IMR-90 (cell line): Measurements from ENCODE around the gene MSANTD1. TPM values are rescaled to one million over a fixed set of nuclear protein-coding genes. Genes with fewer than 3 reads are reported as not detected.

ENCODE experiments used
- ATAC-seq: fragments of 200-7000 bp; cut with Tn5 transposase; 2 replicates; pipeline ENCODE4 v1.9.1; 2020; ENCODE audit warnings: low read depth, mild to moderate bottlenecking, moderate library complexity
- BruUV-seq: library from RNA; stranded (reverse); fragments of 400-500 nt; replicated peaks from 2 replicates; lab custom pipeline; 2021; lab: Mats Ljungman, UMichigan
- CTCF ChIA-PET: fragments of 300-600 bp; formaldehyde crosslinking; extraction: SDS; loops from one replicate; lab custom pipeline; 2021; ENCODE audit warnings: antibody characterized with exemption; lab: Yijun Ruan, JAX
- POLR2A ChIA-PET: fragments of 300-600 bp; sonication (Branson Sonifier 250); formaldehyde crosslinking; loops from one replicate; lab custom pipeline; 2022; ENCODE audit warnings: antibody characterized with exemption; ENCODE audit not compliant: unreplicated experiment; lab: Charles Lee
- DNase-seq: peaks from one replicate; pipeline ENCODE4 v3.0.0; 2013
- H2AFZ ChIP-seq: replicated peaks from 2 replicates; pipeline ENCODE3; 2013; ENCODE audit warnings: low read length, mild to moderate bottlenecking; ENCODE audit not compliant: poor library complexity
- H2AK5ac ChIP-seq: 2 replicates; pipeline ENCODE4 v1.6.1; 2013; ENCODE audit warnings: low read depth, low read length, inconsistent platforms
- H2AK9ac ChIP-seq: replicated peaks from 2 replicates; pipeline ENCODE3; 2013; ENCODE audit warnings: mild to moderate bottlenecking, low read depth, low read length, moderate library complexity; ENCODE audit not compliant: poor library complexity
- H2BK120ac ChIP-seq: 2 replicates; pipeline ENCODE4 v1.6.1; 2013; ENCODE audit warnings: low read depth, low read length, inconsistent platforms
- H2BK15ac ChIP-seq: 3 replicates; pipeline ENCODE4 v1.6.1; 2013; ENCODE audit warnings: low read depth, low read length, inconsistent platforms
- H2BK20ac ChIP-seq: 2 replicates; pipeline ENCODE4 v1.6.1; 2013; ENCODE audit warnings: low read depth, mild to moderate bottlenecking, inconsistent platforms, low read length, moderate library complexity
- H2BK5ac ChIP-seq: 2 replicates; pipeline ENCODE4 v1.6.1; 2013; ENCODE audit warnings: mild to moderate bottlenecking, low read depth, low read length, inconsistent platforms; ENCODE audit not compliant: poor library complexity, severe bottlenecking
- H3K14ac ChIP-seq: replicated peaks from 2 replicates; pipeline ENCODE4 v1.6.1; 2013; ENCODE audit warnings: low read depth, low read length, inconsistent platforms
- H3K18ac ChIP-seq: 2 replicates; pipeline ENCODE4 v1.6.1; 2013; ENCODE audit warnings: low read depth, low read length, control low read depth
- H3K23ac ChIP-seq: 2 replicates; pipeline ENCODE4 v1.6.1; 2013; ENCODE audit warnings: low read depth, low read length, inconsistent platforms
- H3K27ac ChIP-seq: 2 replicates; pipeline ENCODE4 v1.5.1; 2013; ENCODE audit warnings: mild to moderate bottlenecking, control low read depth, low read length; ENCODE audit not compliant: insufficient read depth
- H3K27me3 ChIP-seq: 2 replicates; pipeline ENCODE4 v1.6.1; 2013; ENCODE audit warnings: low read length; ENCODE audit not compliant: control insufficient read depth, insufficient read depth
- H3K36me3 ChIP-seq: 2 replicates; pipeline ENCODE4 v1.6.1; 2013; ENCODE audit warnings: low read length, mixed read lengths; ENCODE audit not compliant: control insufficient read depth, insufficient read depth
- H3K4ac ChIP-seq: 2 replicates; pipeline ENCODE4 v1.6.1; 2013; ENCODE audit warnings: low read depth, low read length, inconsistent platforms
- H3K4me1 ChIP-seq: 2 replicates; pipeline ENCODE4 v1.6.1; 2013; ENCODE audit warnings: low read length, mixed read lengths; ENCODE audit not compliant: control insufficient read depth, insufficient read depth
- H3K4me2 ChIP-seq: 2 replicates; pipeline ENCODE4 v1.6.1; 2013; ENCODE audit warnings: low read depth, mild to moderate bottlenecking, control low read depth, low read length, moderate library complexity
- H3K4me3 ChIP-seq: 2 replicates; pipeline ENCODE4 v1.5.1; 2013; ENCODE audit warnings: low read depth, mild to moderate bottlenecking, control low read depth, low read length, moderate library complexity; ENCODE audit not compliant: insufficient read depth
- H3K56ac ChIP-seq: 2 replicates; pipeline ENCODE4 v1.6.1; 2013; ENCODE audit warnings: low read length, inconsistent platforms; ENCODE audit not compliant: insufficient read depth; ENCODE audit errors: extremely low read depth
- H3K79me1 ChIP-seq, 2 experiments: 2 replicates each; pipeline ENCODE4 v1.6.1; 2013; ENCODE audit warnings: low read length in 2 of 2, inconsistent platforms in 1 of 2, low read depth in 1 of 2
- H3K9ac ChIP-seq: 2 replicates; pipeline ENCODE4 v1.6.1; 2013; ENCODE audit warnings: low read depth, low read length, control low read depth
- H3K9me1 ChIP-seq: 2 replicates; pipeline ENCODE4 v1.6.1; 2013; ENCODE audit warnings: low read length, inconsistent platforms; ENCODE audit not compliant: insufficient read depth
- H3K9me3 ChIP-seq: 2 replicates; pipeline ENCODE4 v1.6.1; 2013; ENCODE audit warnings: low read length; ENCODE audit not compliant: control insufficient read depth, insufficient read depth
- H4K20me1 ChIP-seq: 2 replicates; pipeline ENCODE4 v1.6.1; 2013; ENCODE audit warnings: low read length, inconsistent platforms; ENCODE audit not compliant: insufficient read depth
- H4K5ac ChIP-seq: 2 replicates; pipeline ENCODE4 v1.6.1; 2013; ENCODE audit warnings: mild to moderate bottlenecking, low read depth, low read length, control low read depth
- H4K8ac ChIP-seq, 2 experiments: 2 replicates each; pipeline ENCODE4 v1.6.1; 2013; ENCODE audit warnings: low read depth in 2 of 2, low read length in 2 of 2, control low read depth in 1 of 2, inconsistent platforms in 1 of 2
- H4K91ac ChIP-seq: 2 replicates; pipeline ENCODE4 v1.6.1; 2013; ENCODE audit warnings: low read depth, low read length, inconsistent platforms; ENCODE audit not compliant: insufficient read depth
- BHLHE40 ChIP-seq: fragments of 150-350 bp; IDR thresholded peaks from 2 replicates; pipeline ENCODE4 v1.6.1; 2016; ENCODE audit warnings: mild to moderate bottlenecking, low read depth, low read length
- WGBS, 2 experiments: methylation state at CpG; one replicate each; pipeline versions ENCODE4 v1.1.5 to v1.1.7; 2013; ENCODE audit warnings: missing lambda C conversion rate in 2 of 2; ENCODE audit not compliant: insufficient read length in 1 of 2; ENCODE audit errors: extremely low coverage in 2 of 2; 5-methylcytosine and 5-hydroxymethylcytosine counted together
- dilution Hi-C: fragments of 300-500 bp; cut with HindIII; formaldehyde crosslinking; loops from one replicate; pipeline ENCODE4 v1.14.3; 2018; ENCODE audit warnings: low sequenced_read_pairs; ENCODE audit not compliant: unreplicated experiment
- in situ Hi-C: fragments of 300-500 bp; cut with MboI; formaldehyde crosslinking; loops from 3 replicates; pipeline ENCODE4 v1.14.3; 2019; ENCODE audit warnings: low sequenced_read_pairs, inconsistent platforms, mixed read lengths
- intact Hi-C: fragments of 100-400 bp; cut with micrococcal nuclease; formaldehyde crosslinking; loops from 2 replicates; pipeline ENCODE4 v1.10.0; 2022
- polyA plus RNA-seq, 3 experiments: library from polyadenylated mRNA; depleted of rRNA; stranded (reverse); fragments of >200 nt; gene quantifications; 2 replicates each; pipeline ENCODE4 v1.2.3, GENCODE V29; 2012; ENCODE audit warnings: low replicate concordance in 1 of 3
- total RNA-seq: library from RNA; depleted of rRNA; stranded (reverse); fragments of >200 nt; gene quantifications from 2 replicates; pipeline ENCODE4 v1.2.3, GENCODE V29; 2012

The MSANTD1 gene
- total and polyA plus RNA-seq, 2 of the 4 experiments (the other 2 are of a cell fraction), result under 0.01 to 0.07 TPM

DNA sequence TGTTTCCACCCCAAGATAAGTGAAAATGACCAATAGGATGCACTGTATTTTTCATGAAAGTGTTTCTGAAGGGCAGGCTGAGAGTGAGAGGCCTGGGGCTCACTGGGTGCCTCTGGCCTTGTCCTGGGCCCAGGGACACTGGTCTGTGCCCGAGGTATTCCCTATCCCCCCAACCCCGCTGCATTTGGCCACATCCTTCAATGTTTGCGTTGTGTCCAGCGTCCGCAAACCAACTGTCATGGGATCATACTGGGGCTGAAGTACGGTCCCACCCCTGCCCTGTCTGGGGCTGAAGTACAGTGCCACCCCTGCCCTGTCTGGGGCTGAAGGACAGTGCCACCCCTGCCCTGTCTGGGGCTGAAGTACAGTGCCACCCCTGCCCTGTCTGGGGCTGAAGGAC, 22.0 kb upstream of the MSANTD1 start:
- intact Hi-C loops (no loop called here), dilution Hi-C loops (no loop called here), in situ Hi-C loops (no loop called here)
- CTCF ChIA-PET, result no interaction called here
- no peak overlapping the region for H4K5ac ChIP-seq
- H2BK120ac ChIP-seq, result no peak overlapping the region
- no peak overlapping the region for H3K4ac ChIP-seq
- no CpG with 5 or more reads among the region's 6 CpGs for whole genome bisulfite sequencing, 2 experiments
- no peak overlapping the region for H3K23ac ChIP-seq
- H3K4me3 ChIP-seq, result no peak overlapping the region
- ATAC-seq (no peak), DNase-seq (no peak)
- H3K79me1 ChIP-seq, result peaks cover 0 to 9% of the 10 kb centered on the region in 2 experiments; a peak in 1 of 4 replicates
- BruUV-seq, result no TSS peak
- no peak overlapping the region for H3K14ac ChIP-seq
- H2BK5ac ChIP-seq, result no peak overlapping the region
- H3K18ac ChIP-seq, result no peak overlapping the region
- peaks cover 3% of the 10 kb centered on the region; the same call in 1 of the 2 replicates for H4K20me1 ChIP-seq
- no peak overlapping the region for H2AK5ac ChIP-seq
- peaks cover 61% of the 10 kb centered on the region for H3K36me3 ChIP-seq
- H3K4me1 ChIP-seq, result peaks cover 3% of the 10 kb centered on the region
- H3K9me3 ChIP-seq, result no peaks in the 10 kb centered on the region
- H2AK9ac ChIP-seq, result no peak overlapping the region
- H3K56ac ChIP-seq, result no peak overlapping the region
- H4K91ac ChIP-seq, result no peak overlapping the region
- H2BK20ac ChIP-seq, result no peak overlapping the region
- TF ChIP-seq BHLHE40, result no peak
- no peak overlapping the region for H2AFZ ChIP-seq
- no peak overlapping the region for H4K8ac ChIP-seq
- no peak overlapping the region for H2BK15ac ChIP-seq
- no peak overlapping the region for H3K27ac ChIP-seq
- POLR2A ChIA-PET, result no interaction called here
- H3K4me2 ChIP-seq, result no peak overlapping the region
- H3K9me1 ChIP-seq, result peaks cover 11% of the 10 kb centered on the region
- no peak overlapping the region for H3K9ac ChIP-seq
- H3K27me3 ChIP-seq, result no peaks in the 10 kb centered on the region
